RWPE2 (cell line): ENCODE results near the gene DLG2.

Source experiments
- ATAC-seq: fragments of 200-7000 bp; cut with Tn5 transposase; 3 replicates; pipeline ENCODE4 v1.9.1; 2021; ENCODE audit warnings: low read depth
- DNase-seq: peaks from one replicate; pipeline ENCODE4 v3.0.0-alpha.2; 2020; ENCODE audit warnings: low spot score
- H3K27ac ChIP-seq: fragments of 450-650 bp; 2 replicates; pipeline ENCODE4 v1.5.1; 2017; ENCODE audit warnings: mild to moderate bottlenecking; ENCODE audit not compliant: poor library complexity, severe bottlenecking
- H3K27me3 ChIP-seq: fragments of 250-450 bp; sonication (Bioruptor Pico); 2 replicates; pipeline ENCODE4 v1.5.1; 2021; ENCODE audit warnings: mild to moderate bottlenecking, moderate library complexity; ENCODE audit not compliant: insufficient read depth, poor library complexity, severe bottlenecking
- H3K36me3 ChIP-seq: fragments of 250-450 bp; sonication (Bioruptor Pico); 2 replicates; pipeline ENCODE4 v1.5.1; 2020; ENCODE audit warnings: low read depth, mild to moderate bottlenecking, moderate library complexity
- H3K4me1 ChIP-seq: fragments of 250-450 bp; sonication (Bioruptor Pico); 2 replicates; pipeline ENCODE4 v1.5.1; 2021; ENCODE audit warnings: mild to moderate bottlenecking, moderate library complexity; ENCODE audit not compliant: insufficient read depth, poor library complexity, severe bottlenecking
- H3K4me3 ChIP-seq: fragments of 250-450 bp; sonication (Bioruptor Pico); 2 replicates; pipeline ENCODE4 v1.5.1; 2021; ENCODE audit warnings: mild to moderate bottlenecking, moderate library complexity; ENCODE audit not compliant: severe bottlenecking
- H3K9me3 ChIP-seq: fragments of 250-450 bp; sonication (Bioruptor Pico); 2 replicates; pipeline ENCODE4 v1.5.1; 2021; ENCODE audit warnings: mild to moderate bottlenecking, moderate library complexity; ENCODE audit not compliant: severe bottlenecking
- TF ChIP-seq, protein P1 (sequence below): fragments of 450-650 bp; IDR thresholded peaks from one replicate; pipeline ENCODE4 v1.5.1; 2017; ENCODE audit warnings: mild to moderate bottlenecking, moderate library complexity; ENCODE audit not compliant: poor library complexity, severe bottlenecking

Gene DLG2

DNA sequence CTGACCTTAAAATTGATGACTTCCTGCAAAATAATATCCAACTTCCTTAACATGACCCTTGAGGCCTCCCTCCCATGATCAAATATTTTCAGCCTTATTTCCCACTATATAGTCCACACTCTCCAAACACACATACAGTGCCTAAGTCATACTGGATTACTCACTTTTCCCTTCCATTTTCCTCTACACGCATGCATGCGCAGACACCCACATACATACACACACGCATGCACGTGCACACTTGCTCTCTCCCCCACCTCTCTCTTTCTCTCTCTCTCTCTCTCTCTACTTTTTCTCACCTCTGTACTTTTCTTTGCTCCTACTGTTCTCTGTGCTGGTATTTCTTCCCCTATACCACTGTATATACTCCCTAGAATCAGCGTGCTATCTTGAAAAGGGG lies 28.1 kb downstream of the DLG2 start:
- ATAC-seq (no peak), DNase-seq (no peak)
- Histone ChIP-seq H3K27ac (no peak overlapping the region), H3K4me1 (no peaks in the 10 kb centered on the region), H3K27me3 (no peaks in the 10 kb centered on the region), H3K4me3 (no peak overlapping the region), H3K36me3 (no peaks in the 10 kb centered on the region), H3K9me3 (no peaks in the 10 kb centered on the region)
- TF ChIP-seq, protein P1, sequence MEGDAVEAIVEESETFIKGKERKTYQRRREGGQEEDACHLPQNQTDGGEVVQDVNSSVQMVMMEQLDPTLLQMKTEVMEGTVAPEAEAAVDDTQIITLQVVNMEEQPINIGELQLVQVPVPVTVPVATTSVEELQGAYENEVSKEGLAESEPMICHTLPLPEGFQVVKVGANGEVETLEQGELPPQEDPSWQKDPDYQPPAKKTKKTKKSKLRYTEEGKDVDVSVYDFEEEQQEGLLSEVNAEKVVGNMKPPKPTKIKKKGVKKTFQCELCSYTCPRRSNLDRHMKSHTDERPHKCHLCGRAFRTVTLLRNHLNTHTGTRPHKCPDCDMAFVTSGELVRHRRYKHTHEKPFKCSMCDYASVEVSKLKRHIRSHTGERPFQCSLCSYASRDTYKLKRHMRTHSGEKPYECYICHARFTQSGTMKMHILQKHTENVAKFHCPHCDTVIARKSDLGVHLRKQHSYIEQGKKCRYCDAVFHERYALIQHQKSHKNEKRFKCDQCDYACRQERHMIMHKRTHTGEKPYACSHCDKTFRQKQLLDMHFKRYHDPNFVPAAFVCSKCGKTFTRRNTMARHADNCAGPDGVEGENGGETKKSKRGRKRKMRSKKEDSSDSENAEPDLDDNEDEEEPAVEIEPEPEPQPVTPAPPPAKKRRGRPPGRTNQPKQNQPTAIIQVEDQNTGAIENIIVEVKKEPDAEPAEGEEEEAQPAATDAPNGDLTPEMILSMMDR: no peak

DNA sequence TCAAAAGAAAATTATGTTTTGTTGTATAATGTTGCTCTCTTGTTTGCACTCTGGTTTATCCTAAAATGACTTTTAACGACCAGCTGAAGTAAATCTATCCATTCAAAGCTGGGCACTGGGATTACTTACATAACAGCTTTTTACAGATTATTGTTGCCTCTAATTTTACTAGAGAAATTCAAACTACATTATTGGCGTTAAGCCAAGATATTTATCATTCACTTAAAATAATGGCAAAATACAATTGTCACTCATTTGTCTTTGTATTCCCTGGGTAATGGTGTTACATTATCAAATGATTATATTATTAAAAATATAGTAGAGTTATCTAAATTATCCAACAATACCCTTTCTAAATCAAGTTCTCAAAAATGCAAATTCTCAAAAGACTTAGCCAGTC lies 30.3 kb downstream of the DLG2 start:
- no peaks in the 10 kb centered on the region for H3K27me3 ChIP-seq
- TF ChIP-seq, protein P1: no peak

DNA sequence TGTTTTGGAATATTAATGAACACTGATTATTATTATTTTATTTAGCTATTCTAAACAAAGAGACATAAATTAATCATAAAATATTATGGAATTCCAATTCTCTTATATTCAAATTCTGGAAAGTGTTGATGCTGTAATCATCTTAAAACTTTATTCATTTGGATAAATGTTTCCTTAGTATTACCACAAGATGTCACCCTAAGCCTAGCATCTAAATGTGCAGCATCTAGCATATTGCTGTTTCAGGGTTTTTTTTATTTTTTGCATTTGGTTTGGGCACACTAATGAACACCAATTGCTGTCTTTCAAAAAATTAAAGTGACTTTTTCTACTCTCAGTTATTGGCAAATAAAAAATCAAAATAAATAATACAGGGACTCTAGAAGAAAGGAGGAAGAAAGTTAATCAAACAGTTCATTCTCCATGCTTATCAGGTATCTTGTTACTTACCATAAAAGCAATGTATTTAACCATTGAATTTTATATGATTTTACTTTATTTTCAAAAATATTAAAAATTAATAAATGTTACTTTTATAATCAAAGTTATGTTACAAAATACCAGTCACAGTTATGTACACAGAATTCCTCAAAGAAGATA lies 31.8 kb downstream of the DLG2 start:
- DNase-seq: no peak
- Histone ChIP-seq H3K4me1 (no peaks in the 10 kb centered on the region), H3K27ac (no peak overlapping the region), H3K4me3 (no peak overlapping the region), H3K36me3 (no peaks in the 10 kb centered on the region), H3K27me3 (no peaks in the 10 kb centered on the region), H3K9me3 (no peaks in the 10 kb centered on the region)
- 0 out of 3 replicates have a peak, but pooled peaks have one; percentile 41 for ATAC-seq
- TF ChIP-seq, protein P1: peak; percentile 92

More for the DNA sequence above, 30.3 kb downstream of the DLG2 start:
- no peaks in the 10 kb centered on the region for H3K36me3 ChIP-seq
- ATAC-seq: no peak
- H3K27ac ChIP-seq: no peak overlapping the region
- no peak for DNase-seq
- no peak overlapping the region for H3K4me3 ChIP-seq
- H3K4me1 ChIP-seq: no peaks in the 10 kb centered on the region
- H3K9me3 ChIP-seq: no peaks in the 10 kb centered on the region

DNA sequence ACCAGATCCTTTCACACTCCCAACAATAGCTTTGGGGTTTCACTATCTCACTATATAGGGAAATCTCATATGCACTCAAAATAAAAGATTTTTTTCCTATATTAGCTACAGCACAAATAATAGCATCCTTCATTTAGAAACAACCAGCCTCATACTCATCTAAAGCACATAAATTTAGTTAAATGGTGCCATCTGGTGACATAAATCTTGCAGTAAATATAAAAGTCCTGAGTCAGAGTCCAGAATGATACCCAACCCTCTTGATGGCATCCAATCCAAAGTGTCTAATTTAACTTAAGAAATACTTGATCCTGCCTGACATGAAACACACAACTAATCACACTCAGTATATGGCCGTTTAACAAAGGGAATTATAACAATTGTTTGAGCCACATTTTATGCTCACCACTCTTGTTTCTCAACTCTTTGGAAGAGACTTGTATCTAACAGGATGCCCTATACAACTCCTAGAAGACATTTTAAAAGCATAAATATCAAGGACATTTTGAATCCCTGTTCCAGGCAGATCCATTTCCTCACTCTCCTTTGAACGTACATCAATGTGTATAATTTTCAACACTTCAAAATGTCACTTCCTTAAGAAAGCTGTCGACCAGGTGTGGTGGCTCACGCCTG lies 36.2 kb downstream of the DLG2 start:
- H3K36me3 ChIP-seq: no peaks in the 10 kb centered on the region
- DNase-seq: no peak
- no peak overlapping the region for H3K4me3 ChIP-seq
- ATAC-seq: peak; percentile 81
- no peaks in the 10 kb centered on the region for H3K27me3 ChIP-seq
- H3K4me1 ChIP-seq: no peaks in the 10 kb centered on the region
- TF ChIP-seq, protein P1: peak; percentile 41
- no peak overlapping the region for H3K27ac ChIP-seq
- H3K9me3 ChIP-seq: no peaks in the 10 kb centered on the region

DNA sequence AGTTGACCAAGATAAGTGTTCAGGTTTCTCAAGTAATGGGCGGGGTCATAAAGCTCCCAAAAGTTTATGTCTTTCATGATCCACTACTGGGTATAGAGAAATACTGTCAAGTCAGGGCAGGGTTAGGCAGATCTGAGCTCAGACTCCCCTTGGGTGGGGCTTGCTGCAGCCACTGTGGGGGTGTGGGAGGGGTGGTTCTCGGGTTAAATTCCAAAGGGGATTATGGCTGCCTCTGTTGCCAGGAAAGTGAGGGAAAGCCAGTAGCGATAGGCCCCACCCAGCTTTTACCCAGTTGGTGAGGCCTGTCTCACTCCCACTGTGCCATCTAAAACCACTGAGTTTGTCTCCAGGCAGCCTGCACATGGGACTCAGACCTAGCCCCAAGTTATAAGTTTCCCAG lies 37.8 kb downstream of the DLG2 start:
- H3K27ac ChIP-seq: no peak overlapping the region
- ATAC-seq (no peak), DNase-seq (no peak)
- H3K4me1 ChIP-seq: no peaks in the 10 kb centered on the region
- H3K4me3 ChIP-seq: no peak overlapping the region
- no peaks in the 10 kb centered on the region for H3K9me3 ChIP-seq
- TF ChIP-seq, protein P1: no peak
- H3K36me3 ChIP-seq: no peaks in the 10 kb centered on the region
- no peaks in the 10 kb centered on the region for H3K27me3 ChIP-seq
